Breast epithelium (tissue), 3 donors: ENCODE data around the gene CLSTN2.

Experiments used
- POLR2A ChIP-seq: fragments of 450-650 bp; IDR thresholded peaks from one replicate; pipeline ENCODE4 v1.6.1; 2016; ENCODE audit warnings: antibody characterized with exemption, mild to moderate bottlenecking, moderate library complexity
- POLR2AphosphoS5 ChIP-seq, 3 donors: sonication (generic); formaldehyde crosslinking; IDR thresholded peaks; one replicate each; pipeline ENCODE4 v1.6.1; 2017; ENCODE audit warnings: antibody characterized with exemption in 3 of 3
- TF ChIP-seq, protein P1 (sequence below), 3 donors: fragments of 450-650 bp; IDR thresholded peaks; one replicate each; pipeline ENCODE4 v1.5.1; 2016 to 2017; ENCODE audit warnings: antibody characterized with exemption in 3 of 3, mild to moderate bottlenecking in 3 of 3, moderate library complexity in 3 of 3

DNA sequence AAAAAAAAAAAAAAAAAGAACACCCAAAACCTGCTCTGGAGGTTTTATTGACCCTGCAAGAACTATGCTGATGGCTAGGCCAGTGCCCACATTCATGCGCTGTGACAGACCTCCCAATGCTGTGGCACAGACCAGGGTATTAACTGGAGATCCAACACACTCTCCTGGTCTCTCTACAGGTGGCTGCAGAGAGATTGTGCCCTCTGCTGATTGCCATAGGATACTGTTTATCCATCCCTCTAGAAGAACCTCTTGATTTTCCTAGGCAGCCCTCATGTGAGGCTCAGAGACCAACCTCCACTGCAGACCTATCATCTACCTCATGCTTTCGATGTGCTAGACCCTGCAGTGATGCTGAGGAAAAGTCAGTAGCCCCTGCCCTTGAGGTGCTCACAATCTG is 617.4 kb downstream of the CLSTN2 start:
- TF ChIP-seq, protein P1, sequence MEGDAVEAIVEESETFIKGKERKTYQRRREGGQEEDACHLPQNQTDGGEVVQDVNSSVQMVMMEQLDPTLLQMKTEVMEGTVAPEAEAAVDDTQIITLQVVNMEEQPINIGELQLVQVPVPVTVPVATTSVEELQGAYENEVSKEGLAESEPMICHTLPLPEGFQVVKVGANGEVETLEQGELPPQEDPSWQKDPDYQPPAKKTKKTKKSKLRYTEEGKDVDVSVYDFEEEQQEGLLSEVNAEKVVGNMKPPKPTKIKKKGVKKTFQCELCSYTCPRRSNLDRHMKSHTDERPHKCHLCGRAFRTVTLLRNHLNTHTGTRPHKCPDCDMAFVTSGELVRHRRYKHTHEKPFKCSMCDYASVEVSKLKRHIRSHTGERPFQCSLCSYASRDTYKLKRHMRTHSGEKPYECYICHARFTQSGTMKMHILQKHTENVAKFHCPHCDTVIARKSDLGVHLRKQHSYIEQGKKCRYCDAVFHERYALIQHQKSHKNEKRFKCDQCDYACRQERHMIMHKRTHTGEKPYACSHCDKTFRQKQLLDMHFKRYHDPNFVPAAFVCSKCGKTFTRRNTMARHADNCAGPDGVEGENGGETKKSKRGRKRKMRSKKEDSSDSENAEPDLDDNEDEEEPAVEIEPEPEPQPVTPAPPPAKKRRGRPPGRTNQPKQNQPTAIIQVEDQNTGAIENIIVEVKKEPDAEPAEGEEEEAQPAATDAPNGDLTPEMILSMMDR (IDR thresholded peaks at IDR 0.05), result no peak
- TF ChIP-seq POLR2AphosphoS5 (IDR thresholded peaks at IDR 0.05) (no peak), POLR2A (no peak)
